ENCODE measurements around the gene PAPSS1. TPM values are rescaled to one million over a fixed set of nuclear protein-coding genes. Genes with fewer than 3 reads are reported as not detected.

The PAPSS1 gene
- total RNA-seq, 4 donors from 2014 or later: 21.9 to 36.2 (median 25.3) TPM

GRCh38 chr4:107650251-107650650 is 69.8 kb downstream of the PAPSS1 start:
- TF ChIP-seq POLR2A (IDR thresholded peaks at IDR 0.05) (no peak), CTCF (IDR thresholded peaks at IDR 0.05) (no peak), EP300 (IDR thresholded peaks at IDR 0.05) (no peak), POLR2AphosphoS5 (IDR thresholded peaks at IDR 0.05) (no peak)
- peaks cover 0 to 44% of the 10 kb centered on the region in 2 donors for H3K36me3 ChIP-seq
- no peaks in the 10 kb centered on the region for H3K27me3 ChIP-seq
- no peak for ATAC-seq
- H3K4me3 ChIP-seq: no peak overlapping the region
- peaks cover 0 to 10% (median 0%) of the 10 kb centered on the region in 3 donors for H3K4me1 ChIP-seq
- H3K9me3 ChIP-seq: no peaks in the 10 kb centered on the region
- no peak overlapping the region for H3K27ac ChIP-seq

GRCh38 chr4:107648178-107648991 is 71.6 kb downstream of the PAPSS1 start:
- TF ChIP-seq POLR2A (IDR thresholded peaks at IDR 0.05) (no peak), POLR2AphosphoS5 (IDR thresholded peaks at IDR 0.05) (no peak), CTCF (IDR thresholded peaks at IDR 0.05) (no peak), EP300 (IDR thresholded peaks at IDR 0.05) (no peak)
- 82 to 98% methylated on average over 3 to 8 of the region's 8 CpGs for whole genome bisulfite sequencing, 2 donors (ENCODE audit: low coverage in 1 of 2)
- no peak for ATAC-seq
- Histone ChIP-seq H3K27ac (no peak overlapping the region), H3K4me1 (peaks cover 0 to 10% (median 0%) of the 10 kb centered on the region in 3 donors), H3K36me3 (peaks cover 0 to 44% of the 10 kb centered on the region in 2 donors), H3K9me3 (no peaks in the 10 kb centered on the region), H3K4me3 (no peak overlapping the region), H3K27me3 (no peaks in the 10 kb centered on the region)

GRCh38 chr4:107647591-107647990 is 72.4 kb downstream of the PAPSS1 start:
- WGBS, 2 donors (ENCODE audit: low coverage in 1 of 2): 91 to 96% methylated on average over 3 to 4 of the region's 4 CpGs
- ATAC-seq: no peak

GRCh38 chr4:107645604-107646003 is 74.4 kb downstream of the PAPSS1 start:
- no peaks in the 10 kb centered on the region for H3K27me3 ChIP-seq
- WGBS, 2 donors (ENCODE audit: low coverage in 1 of 2): 81 to 82% methylated on average over 3 to 4 of the region's 4 CpGs
- ATAC-seq: no peak
- no peaks in the 10 kb centered on the region for H3K9me3 ChIP-seq
- no peak overlapping the region for H3K27ac ChIP-seq
- TF ChIP-seq EP300 (IDR thresholded peaks at IDR 0.05): no peak
- no peak for TF ChIP-seq CTCF (IDR thresholded peaks at IDR 0.05)
- no peak for TF ChIP-seq POLR2AphosphoS5 (IDR thresholded peaks at IDR 0.05)
- TF ChIP-seq POLR2A (IDR thresholded peaks at IDR 0.05): no peak
- no peak overlapping the region for H3K4me3 ChIP-seq
- peaks cover 0 to 16% of the 10 kb centered on the region in 2 donors for H3K36me3 ChIP-seq
- H3K4me1 ChIP-seq: peaks cover 0 to 19% (median 0%) of the 10 kb centered on the region in 3 donors

More at GRCh38 chr4:107647591-107647990, 72.4 kb downstream of the PAPSS1 start:
- Histone ChIP-seq H3K9me3 (no peaks in the 10 kb centered on the region), H3K27me3 (no peaks in the 10 kb centered on the region), H3K4me1 (peaks cover 0 to 10% (median 0%) of the 10 kb centered on the region in 3 donors), H3K27ac (no peak overlapping the region), H3K4me3 (no peak overlapping the region), H3K36me3 (peaks cover 0 to 36% of the 10 kb centered on the region in 2 donors)
- TF ChIP-seq POLR2A (IDR thresholded peaks at IDR 0.05) (no peak), CTCF (IDR thresholded peaks at IDR 0.05) (no peak), EP300 (IDR thresholded peaks at IDR 0.05) (no peak), POLR2AphosphoS5 (IDR thresholded peaks at IDR 0.05) (no peak)

- TF ChIP-seq POLR2AphosphoS5 (IDR thresholded peaks at IDR 0.05) (no peak), POLR2A (IDR thresholded peaks at IDR 0.05) (no peak)
- no peak for ATAC-seq
Measured at GRCh38 chr4:107643021-107643420, 77.0 kb downstream of the PAPSS1 start.

More at GRCh38 chr4:107643021-107643420, 77.0 kb downstream of the PAPSS1 start:
- Histone ChIP-seq H3K9me3 (no peaks in the 10 kb centered on the region), H3K4me1 (peaks cover 0 to 17% (median 0%) of the 10 kb centered on the region in 3 donors), H3K27ac (no peak overlapping the region), H3K27me3 (no peaks in the 10 kb centered on the region), H3K36me3 (peaks cover 0 to 15% of the 10 kb centered on the region in 2 donors), H3K4me3 (no peak overlapping the region)
- 92 to 100% methylated on average over 3 to 7 of the region's 7 CpGs for WGBS, 2 donors (ENCODE audit: low coverage in 1 of 2)
